Loucy (cell line): ENCODE measurements around the gene CDH4.

Source experiments
- EZH2phosphoT487 ChIP-seq: fragments of 200-600 bp; IDR thresholded peaks from 2 replicates; pipeline ENCODE4 v1.6.1; 2018; ENCODE audit warnings: antibody characterized with exemption, mild to moderate bottlenecking, moderate library complexity, borderline replicate concordance
- TF ChIP-seq, protein P1 (sequence below): fragments of 200-600 bp; sonication (generic); conservative IDR thresholded peaks from 2 replicates; pipeline ENCODE4 v1.5.1; 2014; ENCODE audit warnings: mild to moderate bottlenecking, antibody characterized with exemption, low read length

DNA sequence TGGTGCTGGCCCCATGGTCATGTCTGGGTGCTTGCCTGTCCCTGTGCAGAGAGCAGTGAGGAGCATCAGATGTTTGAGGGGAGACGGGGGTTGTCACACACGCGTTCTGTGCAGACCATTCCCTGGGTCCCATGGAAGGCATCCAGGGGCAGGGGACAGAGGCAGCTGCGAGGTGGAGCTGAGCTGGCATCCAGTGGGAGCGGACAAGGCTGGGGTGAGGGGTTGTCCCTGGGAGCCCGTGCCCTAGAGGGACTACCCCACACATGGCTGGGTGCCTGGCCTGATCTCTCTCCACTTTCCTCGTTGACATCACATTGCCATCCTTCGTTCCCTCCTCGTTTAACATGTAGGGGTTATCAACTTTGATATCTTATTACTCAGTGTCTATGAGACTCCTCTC is 331.3 kb downstream of the CDH4 start:
- TF ChIP-seq, protein P1, sequence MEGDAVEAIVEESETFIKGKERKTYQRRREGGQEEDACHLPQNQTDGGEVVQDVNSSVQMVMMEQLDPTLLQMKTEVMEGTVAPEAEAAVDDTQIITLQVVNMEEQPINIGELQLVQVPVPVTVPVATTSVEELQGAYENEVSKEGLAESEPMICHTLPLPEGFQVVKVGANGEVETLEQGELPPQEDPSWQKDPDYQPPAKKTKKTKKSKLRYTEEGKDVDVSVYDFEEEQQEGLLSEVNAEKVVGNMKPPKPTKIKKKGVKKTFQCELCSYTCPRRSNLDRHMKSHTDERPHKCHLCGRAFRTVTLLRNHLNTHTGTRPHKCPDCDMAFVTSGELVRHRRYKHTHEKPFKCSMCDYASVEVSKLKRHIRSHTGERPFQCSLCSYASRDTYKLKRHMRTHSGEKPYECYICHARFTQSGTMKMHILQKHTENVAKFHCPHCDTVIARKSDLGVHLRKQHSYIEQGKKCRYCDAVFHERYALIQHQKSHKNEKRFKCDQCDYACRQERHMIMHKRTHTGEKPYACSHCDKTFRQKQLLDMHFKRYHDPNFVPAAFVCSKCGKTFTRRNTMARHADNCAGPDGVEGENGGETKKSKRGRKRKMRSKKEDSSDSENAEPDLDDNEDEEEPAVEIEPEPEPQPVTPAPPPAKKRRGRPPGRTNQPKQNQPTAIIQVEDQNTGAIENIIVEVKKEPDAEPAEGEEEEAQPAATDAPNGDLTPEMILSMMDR: no peak
- no peak for TF ChIP-seq EZH2phosphoT487
